Kidney (tissue), 14 donors: ENCODE results near the gene OSBPL8. TPM values are rescaled to one million over a fixed set of nuclear protein-coding genes. Genes with fewer than 3 reads are reported as not detected.

Experiments
- DNase-seq, 5 donors: peaks; one replicate each; pipeline ENCODE4 v3.0.0-alpha.2; 2013 to 2020
- FAIRE-seq: peaks from 2 replicates; lab custom pipeline; 2012; peaks lifted over from hg19 to GRCh38; lab: Jason Lieb, UNC
- H3K27ac ChIP-seq, 2 donors: one replicate each; pipeline ENCODE4 v1.7.0; 2013; ENCODE audit warnings: low read depth in 2 of 2, low read length in 2 of 2, inconsistent platforms in 1 of 2
- H3K27me3 ChIP-seq: one replicate; pipeline ENCODE4 v1.7.1; 2013; ENCODE audit warnings: low read length, inconsistent platforms; ENCODE audit not compliant: control insufficient read depth, insufficient read depth
- H3K36me3 ChIP-seq, 3 donors: one replicate each; pipeline versions ENCODE4 v1.7.0 to v1.7.1; 2013; ENCODE audit warnings: low read length in 3 of 3, control low read depth in 1 of 3, inconsistent platforms in 1 of 3; ENCODE audit not compliant: insufficient read depth in 3 of 3, control insufficient read depth in 2 of 3
- H3K4me1 ChIP-seq, 3 donors: one replicate each; pipeline versions ENCODE4 v1.7.0 to v1.7.1; 2013; ENCODE audit warnings: low read length in 3 of 3, inconsistent platforms in 1 of 3, low read depth in 1 of 3; ENCODE audit not compliant: control insufficient read depth in 2 of 3, insufficient read depth in 2 of 3
- H3K4me3 ChIP-seq, 3 donors: one replicate each; pipeline versions ENCODE4 v1.7.0 to v1.8.1; 2013; ENCODE audit warnings: low read length in 3 of 3, control low read depth in 1 of 3, inconsistent platforms in 1 of 3
- H3K9ac ChIP-seq, 3 donors: one replicate each; pipeline versions ENCODE4 v1.7.0 to v1.7.1; 2013; ENCODE audit warnings: low read length in 3 of 3, control low read depth in 1 of 3, inconsistent platforms in 1 of 3
- H3K9me3 ChIP-seq, 3 donors: one replicate each; pipeline versions ENCODE4 v1.7.0 to v1.7.1; 2013; ENCODE audit warnings: low read length in 3 of 3, control low read depth in 1 of 3, inconsistent platforms in 1 of 3; ENCODE audit not compliant: control insufficient read depth in 2 of 3, insufficient read depth in 1 of 3
- CTCF ChIP-seq: IDR thresholded peaks from 3 replicates; pipeline ENCODE4 v1.5.1; 2012; ENCODE audit warnings: mild to moderate bottlenecking, moderate library complexity, borderline replicate concordance; ENCODE audit not compliant: insufficient read depth; ENCODE audit errors: extremely low read depth
- intact Hi-C: fragments of 100-400 bp; cut with DNase I; formaldehyde crosslinking; loops from one replicate; pipeline ENCODE4 v1.11.1; 2022
- polyA plus RNA-seq: library from polyadenylated mRNA; stranded (reverse); fragments of 350-450 nt; fragmentation: Illumina TruSeq; extraction: RNeasy Lipid Tissue Mini Kit (QIAGEN cat#74804); gene quantifications from one replicate; pipeline ENCODE4 v1.2.3, GENCODE V29; 2014; ENCODE audit warnings: low read depth, low replicate concordance; ENCODE audit not compliant: insufficient read depth
- total RNA-seq: library from RNA; stranded (reverse); fragmentation: NEBNext Ultra II Directional; extraction: Animal tissue kit (Norgen Biotek cat#: 25700); gene quantifications from one replicate; pipeline ENCODE4 v1.2.1, GENCODE V29; 2021
- donor health status: control.
- donor health status: control.
- donor health status: control.
- donor health status: control.
- donor health status: control.
- donor health status: DM: yes; HTN: yes; CAD: no.
- donor health status: Normal renal cell carcinoma (clear cell type).

The OSBPL8 gene
- total and polyA plus RNA-seq, 2 donors from 2014 or later = 11.5 to 69.7 TPM

GRCh38 chr12:76573840-76574373, 14.3 kb upstream of the OSBPL8 start:
- intact Hi-C loops = no loop called here
- no peak for TF ChIP-seq CTCF
- no peak for DNase-seq
- FAIRE-seq = no peak
- no peaks in the 10 kb centered on the region for H3K27me3 ChIP-seq
- H3K36me3 ChIP-seq = no peaks in the 10 kb centered on the region
- H3K27ac ChIP-seq = no peak overlapping the region
- no peaks in the 10 kb centered on the region for H3K4me1 ChIP-seq
- no peak overlapping the region for H3K4me3 ChIP-seq
- no peak overlapping the region for H3K9ac ChIP-seq
- no peaks in the 10 kb centered on the region for H3K9me3 ChIP-seq

GRCh38 chr12:76571256-76571655, 11.7 kb upstream of the OSBPL8 start:
- Histone ChIP-seq H3K4me3 (no peak overlapping the region), H3K27ac (no peak overlapping the region), H3K9me3 (no peaks in the 10 kb centered on the region), H3K4me1 (no peaks in the 10 kb centered on the region), H3K27me3 (no peaks in the 10 kb centered on the region), H3K36me3 (no peaks in the 10 kb centered on the region), H3K9ac (no peak overlapping the region)
- DNase-seq (no peak), FAIRE-seq (no peak)
- intact Hi-C loops = no loop called here
- TF ChIP-seq CTCF = no peak

GRCh38 chr12:76569685-76570604, 10.4 kb upstream of the OSBPL8 start:
- no peak overlapping the region for H3K27ac ChIP-seq
- no peak overlapping the region for H3K4me3 ChIP-seq
- TF ChIP-seq CTCF = no peak
- no peak overlapping the region for H3K9ac ChIP-seq
- DNase-seq = no peak
- H3K27me3 ChIP-seq = no peaks in the 10 kb centered on the region
- intact Hi-C loops = no loop called here
- H3K4me1 ChIP-seq = no peaks in the 10 kb centered on the region
- FAIRE-seq = no peak
- no peaks in the 10 kb centered on the region for H3K36me3 ChIP-seq
- no peaks in the 10 kb centered on the region for H3K9me3 ChIP-seq
